Endothelial cell of umbilical vein (primary cell): ENCODE data around the gene CCDC27. TPM values are rescaled to one million over a fixed set of nuclear protein-coding genes. Genes with fewer than 3 reads are reported as not detected.

Experiments
- BruUV-seq: library from RNA; stranded (reverse); fragments of 400-500 nt; replicated peaks from 2 replicates; lab custom pipeline; 2021; lab: Mats Ljungman, UMichigan
- CTCF ChIA-PET: fragments of 300-600, 350-600 bp; sonication (Branson Sonifier 250); formaldehyde crosslinking; loops from one replicate; lab custom pipeline; 2021; ENCODE audit warnings: antibody characterized with exemption, inconsistent platforms; lab: Charles Lee
- POLR2A ChIA-PET: fragments of 300-600, 350-600 bp; sonication (Branson Sonifier 250); formaldehyde crosslinking; loops from one replicate; lab custom pipeline; 2021; ENCODE audit warnings: antibody characterized with exemption, inconsistent platforms; lab: Charles Lee
- DNase-seq: peaks from one replicate; pipeline ENCODE4 v3.0.0-alpha.2; 2011; ENCODE audit warnings: low read depth, low spot score
- FAIRE-seq: peaks from 2 replicates; lab custom pipeline; 2011; peaks lifted over from hg19 to GRCh38; lab: Jason Lieb, UNC
- H2AFZ ChIP-seq: 2 replicates; pipeline ENCODE4 v1.6.0; 2012; ENCODE audit warnings: low read depth, low read length, control low read depth, inconsistent platforms
- H3K27ac ChIP-seq: 2 replicates; pipeline ENCODE4 v1.5.1; 2011; ENCODE audit warnings: low read depth, mild to moderate bottlenecking, control low read depth, low read length, moderate library complexity; ENCODE audit not compliant: insufficient read depth
- H3K27me3 ChIP-seq, 2 experiments: 2 replicates each; pipeline versions ENCODE4 v1.6.0 to v1.6.1; 2011; ENCODE audit warnings: low read length in 2 of 2, mixed read lengths in 1 of 2; ENCODE audit not compliant: control insufficient read depth in 2 of 2, insufficient read depth in 2 of 2
- H3K36me3 ChIP-seq, 2 experiments: 2 replicates in 1 of 2; 3 replicates in 1 of 2; pipeline ENCODE4 v1.5.1; 2011; ENCODE audit warnings: low read length in 2 of 2, mild to moderate bottlenecking in 1 of 2, moderate library complexity in 1 of 2; ENCODE audit not compliant: control insufficient read depth in 2 of 2, insufficient read depth in 2 of 2; ENCODE audit errors: extremely low read depth in 1 of 2
- H3K4me1 ChIP-seq: 3 replicates; pipeline ENCODE4 v1.5.1; 2011; ENCODE audit warnings: mild to moderate bottlenecking, low read length; ENCODE audit not compliant: control insufficient read depth, insufficient read depth; ENCODE audit errors: extremely low read depth
- H3K4me2 ChIP-seq: 2 replicates; pipeline ENCODE4 v1.6.1; 2011; ENCODE audit warnings: low read length, control low read depth, mixed read lengths; ENCODE audit not compliant: insufficient read depth
- H3K4me3 ChIP-seq, 3 experiments: fragments of 200-600 bp in 1 of 3; sonication (generic), shearing (Covaris generic) in 1 of 3; replicated peaks in 1 of 3; 2 replicates each; pipeline ENCODE4 v1.5.1; 2011 to 2016; ENCODE audit warnings: control low read depth in 3 of 3, low read length in 3 of 3, mild to moderate bottlenecking in 2 of 3, inconsistent platforms in 1 of 3, low read depth in 1 of 3, moderate library complexity in 1 of 3; ENCODE audit not compliant: insufficient read depth in 1 of 3
- H3K79me2 ChIP-seq: 2 replicates; pipeline ENCODE4 v1.6.0; 2012; ENCODE audit warnings: low read length, inconsistent platforms; ENCODE audit not compliant: control insufficient read depth, insufficient read depth
- H3K9ac ChIP-seq: replicated peaks from 2 replicates; pipeline ENCODE3; 2011; ENCODE audit warnings: low read length, control low read depth; ENCODE audit not compliant: insufficient read depth; ENCODE audit errors: extremely low read depth
- H3K9me1 ChIP-seq: replicated peaks from 3 replicates; pipeline ENCODE4 v1.6.0; 2011; ENCODE audit warnings: mild to moderate bottlenecking, low read length; ENCODE audit not compliant: control insufficient read depth, insufficient read depth; ENCODE audit errors: extremely low read depth
- H3K9me3 ChIP-seq: replicated peaks from 2 replicates; pipeline ENCODE4 v1.5.1; 2012; ENCODE audit warnings: low read length, inconsistent platforms; ENCODE audit not compliant: control insufficient read depth, insufficient read depth
- H4K20me1 ChIP-seq: replicated peaks from 2 replicates; pipeline ENCODE3; 2011; ENCODE audit warnings: mild to moderate bottlenecking, low read length; ENCODE audit not compliant: control insufficient read depth, insufficient read depth; ENCODE audit errors: extremely low read depth
- EZH2 ChIP-seq: IDR thresholded peaks from 2 replicates; pipeline ENCODE4 v1.6.1; 2012; ENCODE audit warnings: borderline replicate concordance, low read depth, mild to moderate bottlenecking, moderate library complexity, low read length, inconsistent platforms; ENCODE audit not compliant: severe bottlenecking
- FOS ChIP-seq: IDR thresholded peaks from 2 replicates; pipeline ENCODE4 v1.6.1; 2011; ENCODE audit warnings: mild to moderate bottlenecking, low read length, moderate library complexity, borderline replicate concordance; ENCODE audit not compliant: insufficient read depth
- GATA2 ChIP-seq: IDR thresholded peaks from 2 replicates; pipeline ENCODE4 v1.7.0; 2011; ENCODE audit warnings: low read depth, mild to moderate bottlenecking, moderate library complexity, mixed read lengths, low read length; ENCODE audit not compliant: insufficient read length, insufficient read depth
- JUN ChIP-seq: IDR thresholded peaks from 2 replicates; pipeline ENCODE4 v1.6.1; 2011; ENCODE audit warnings: borderline replicate concordance, low read depth; ENCODE audit not compliant: insufficient read length, insufficient read depth
- MAX ChIP-seq: IDR thresholded peaks from 2 replicates; pipeline ENCODE4 v1.6.1; 2011; ENCODE audit not compliant: insufficient read depth, insufficient read length
- MYC ChIP-seq: IDR thresholded peaks from one replicate; pipeline ENCODE4 v1.6.1; 2011; ENCODE audit warnings: mild to moderate bottlenecking, low read depth, low read length
- POLR2A ChIP-seq: IDR thresholded peaks from 2 replicates; pipeline ENCODE4 v1.6.1; 2012; ENCODE audit warnings: low read depth, mild to moderate bottlenecking, control low read depth, low read length
- POLR2AphosphoS5 ChIP-seq: IDR thresholded peaks from 2 replicates; pipeline ENCODE4 v1.6.1; 2012; ENCODE audit warnings: low read depth, mild to moderate bottlenecking, control low read depth, low read length, moderate library complexity; ENCODE audit not compliant: insufficient read depth
- dilution Hi-C: fragments of 300-500 bp; cut with MboI; formaldehyde crosslinking; loops from one replicate; pipeline ENCODE4 v1.15.0; 2019; ENCODE audit warnings: low sequenced_read_pairs; ENCODE audit not compliant: extremely low pct_ligation_motif_present
- intact Hi-C: fragments of 100-400 bp; cut with micrococcal nuclease; formaldehyde crosslinking; loops from one replicate; pipeline ENCODE4 v1.10.0; 2022
- polyA plus RNA-seq, 4 experiments: library from polyadenylated mRNA; depleted of rRNA in 3 of 4; stranded (reverse) in 3 of 4; unstranded in 1 of 4; fragments of >200 nt; gene quantifications; 2 replicates each; pipeline versions ENCODE4 v1.2.1 to v1.2.3, GENCODE V29; 2011 to 2012; ENCODE audit warnings: missing spikeins in 1 of 4
- total RNA-seq: library from RNA; stranded (reverse); gene quantifications from 2 replicates; pipeline ENCODE4 v1.2.3, GENCODE V29; 2021
- TF ChIP-seq, protein P1 (sequence below), 2 donors: IDR thresholded peaks; 1 replicate in 1 of 2; 2 replicates in 1 of 2; pipeline ENCODE4 v1.5.1; 2011; ENCODE audit warnings: low read length in 2 of 2, mild to moderate bottlenecking in 2 of 2, moderate library complexity in 2 of 2, control low read depth in 1 of 2, inconsistent platforms in 1 of 2, low read depth in 1 of 2; ENCODE audit not compliant: insufficient read depth in 1 of 2; ENCODE audit errors: extremely low read depth in 1 of 2

The CCDC27 gene
- total and polyA plus RNA-seq, 2 donors (not counting 3 experiments of a cell fraction or from before 2014, with no cell fraction given) = not detected

DNA sequence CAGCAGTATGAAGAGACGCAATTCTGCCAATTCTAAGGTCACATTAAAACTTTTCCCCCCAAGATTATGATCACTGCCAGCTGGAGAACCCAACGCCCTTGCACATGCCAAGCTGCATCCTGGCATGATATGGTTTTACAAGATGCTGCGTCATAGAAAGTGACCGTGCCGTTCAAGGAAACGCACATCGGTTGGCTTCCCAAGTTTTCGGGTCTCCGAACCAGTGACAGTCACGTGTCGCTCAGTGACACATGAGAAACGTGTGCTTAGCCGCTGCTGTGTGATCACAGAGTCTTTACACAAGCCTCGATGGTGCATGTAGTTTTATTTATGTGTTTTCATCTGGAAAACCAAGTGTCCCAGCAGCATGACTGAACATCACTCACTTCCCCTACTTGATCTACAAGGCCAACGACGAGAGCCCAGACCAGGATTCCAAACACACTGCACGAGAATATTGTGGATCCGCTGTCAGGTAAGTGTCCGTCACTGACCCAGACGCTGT lies 27.7 kb downstream of the CCDC27 start:
- H2AFZ ChIP-seq = no peak overlapping the region
- peaks cover 3 to 40% of the 10 kb centered on the region in 2 experiments for H3K36me3 ChIP-seq
- H3K9ac ChIP-seq = no peak overlapping the region
- ChIA-PET POLR2A (no interaction called here), CTCF (no interaction called here)
- no peaks in the 10 kb centered on the region for H3K27me3 ChIP-seq
- no peak for TF ChIP-seq POLR2A
- TF ChIP-seq MAX = no peak
- TF ChIP-seq POLR2AphosphoS5 = no peak
- TF ChIP-seq GATA2 = no peak
- TF ChIP-seq MYC = no peak
- TF ChIP-seq EZH2 = no peak
- TF ChIP-seq, protein P1, sequence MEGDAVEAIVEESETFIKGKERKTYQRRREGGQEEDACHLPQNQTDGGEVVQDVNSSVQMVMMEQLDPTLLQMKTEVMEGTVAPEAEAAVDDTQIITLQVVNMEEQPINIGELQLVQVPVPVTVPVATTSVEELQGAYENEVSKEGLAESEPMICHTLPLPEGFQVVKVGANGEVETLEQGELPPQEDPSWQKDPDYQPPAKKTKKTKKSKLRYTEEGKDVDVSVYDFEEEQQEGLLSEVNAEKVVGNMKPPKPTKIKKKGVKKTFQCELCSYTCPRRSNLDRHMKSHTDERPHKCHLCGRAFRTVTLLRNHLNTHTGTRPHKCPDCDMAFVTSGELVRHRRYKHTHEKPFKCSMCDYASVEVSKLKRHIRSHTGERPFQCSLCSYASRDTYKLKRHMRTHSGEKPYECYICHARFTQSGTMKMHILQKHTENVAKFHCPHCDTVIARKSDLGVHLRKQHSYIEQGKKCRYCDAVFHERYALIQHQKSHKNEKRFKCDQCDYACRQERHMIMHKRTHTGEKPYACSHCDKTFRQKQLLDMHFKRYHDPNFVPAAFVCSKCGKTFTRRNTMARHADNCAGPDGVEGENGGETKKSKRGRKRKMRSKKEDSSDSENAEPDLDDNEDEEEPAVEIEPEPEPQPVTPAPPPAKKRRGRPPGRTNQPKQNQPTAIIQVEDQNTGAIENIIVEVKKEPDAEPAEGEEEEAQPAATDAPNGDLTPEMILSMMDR (IDR thresholded peaks at IDR 0.05; ENCODE audit: extremely low read depth in 1 of 2, insufficient read depth in 1 of 2, low read depth in 1 of 2, low read length in 2 of 2) = no peak
- no peak for TF ChIP-seq JUN
- no peak for TF ChIP-seq FOS
- H3K4me3 ChIP-seq = no peak overlapping the region
- no peak for DNase-seq
- H4K20me1 ChIP-seq = no peaks in the 10 kb centered on the region
- H3K27ac ChIP-seq = no peak overlapping the region
- dilution Hi-C loops (no loop called here), intact Hi-C loops (no loop called here)
- H3K9me3 ChIP-seq = no peaks in the 10 kb centered on the region
- H3K79me2 ChIP-seq = no peaks in the 10 kb centered on the region
- BruUV-seq = no TSS peak
- no peaks in the 10 kb centered on the region for H3K4me1 ChIP-seq
- no peaks in the 10 kb centered on the region for H3K9me1 ChIP-seq
- no peak overlapping the region for H3K4me2 ChIP-seq
- FAIRE-seq = no peak
